Lower leg skin (tissue), 4 donors: ENCODE measurements around the gene ERICH4. TPM values are rescaled to one million over a fixed set of nuclear protein-coding genes. Genes with fewer than 3 reads are reported as not detected.
A peak's percentile ranks its signal among the peaks of the same experiment; 100 is the strongest.

Experiments
- DNase-seq, 2 donors: peaks; one replicate each; pipeline ENCODE4 v3.0.0-alpha.2; 2019; ENCODE audit warnings: low spot score in 2 of 2
- H3K4me3 ChIP-seq: fragments of 200-600 bp; sonication (generic); 2 replicates; pipeline ENCODE4 v1.5.1; 2017; ENCODE audit warnings: mild to moderate bottlenecking, low read depth; ENCODE audit not compliant: poor library complexity, severe bottlenecking
- POLR2A ChIP-seq, 2 donors: fragments of 450-650 bp; IDR thresholded peaks; one replicate each; pipeline ENCODE4 v1.6.1; 2016 to 2017; ENCODE audit warnings: antibody characterized with exemption in 2 of 2, mild to moderate bottlenecking in 1 of 2, moderate library complexity in 1 of 2
- WGBS, 2 donors: methylation state at CpG; one replicate each; pipeline ENCODE4 v1.1.5; 2018; 5-methylcytosine and 5-hydroxymethylcytosine counted together
- intact Hi-C: fragments of 100-400 bp; cut with DNase I; formaldehyde crosslinking; loops from one replicate; pipeline ENCODE4 v1.15.0; 2023; ENCODE audit warnings: low total_unique reads
- total RNA-seq, 4 donors: library from RNA; depleted of rRNA; stranded (reverse); fragments of >200 nt; gene quantifications; one replicate each; pipeline ENCODE4 v1.1.0, GENCODE V29; 2016
- TF ChIP-seq, protein P1 (sequence below), 3 donors: fragments of 450-650 bp; IDR thresholded peaks; one replicate each; pipeline ENCODE4 v1.5.1; 2016; ENCODE audit warnings: antibody characterized with exemption in 3 of 3, mild to moderate bottlenecking in 3 of 3, moderate library complexity in 2 of 3

The ERICH4 gene
- total RNA-seq, 4 donors from 2014 or later = not detected

DNA sequence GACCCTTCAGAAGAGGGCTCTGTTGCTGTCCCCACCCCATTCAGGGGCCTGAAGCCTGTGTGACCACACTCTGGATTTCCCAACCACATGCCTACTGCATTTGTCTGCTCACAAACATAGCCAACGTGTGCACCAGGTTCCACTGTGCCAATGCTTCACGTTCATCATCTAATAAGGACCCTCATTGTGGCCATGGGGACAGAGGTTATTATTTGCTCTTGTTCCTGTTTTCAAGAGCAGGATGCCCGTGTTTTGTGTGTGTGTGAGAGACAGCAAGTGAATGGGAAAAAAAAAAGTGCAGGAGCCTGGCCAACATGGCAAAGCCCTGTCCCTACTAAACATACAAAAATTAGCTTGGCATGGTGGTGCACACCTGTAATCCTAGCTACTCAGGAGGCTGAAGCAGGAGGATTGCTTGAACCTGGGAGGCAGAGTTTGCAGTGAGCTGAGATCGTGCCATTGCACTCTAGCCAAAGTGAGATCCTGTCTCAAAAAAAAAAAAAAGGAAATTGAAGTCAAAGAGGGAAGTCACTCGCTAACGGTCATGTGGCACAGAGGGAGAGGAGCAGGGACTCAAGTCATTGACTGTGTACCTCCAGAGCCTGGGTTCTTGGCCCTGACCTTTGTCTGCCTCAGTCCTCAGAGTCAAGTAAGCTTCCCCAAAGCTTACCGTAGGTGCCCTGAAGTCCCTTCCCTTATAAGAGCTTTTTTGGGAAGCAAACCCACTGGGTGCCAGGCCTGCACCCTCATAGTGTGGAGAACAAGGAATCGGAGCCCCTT, 22.7 kb upstream of the ERICH4 start:
- WGBS, 2 donors = 78% methylated on average over 8 of the region's 8 CpGs
- H3K4me3 ChIP-seq = no peak overlapping the region
- intact Hi-C loops = no loop called here
- no peak for TF ChIP-seq POLR2A (IDR thresholded peaks at IDR 0.05)
- TF ChIP-seq, protein P1, sequence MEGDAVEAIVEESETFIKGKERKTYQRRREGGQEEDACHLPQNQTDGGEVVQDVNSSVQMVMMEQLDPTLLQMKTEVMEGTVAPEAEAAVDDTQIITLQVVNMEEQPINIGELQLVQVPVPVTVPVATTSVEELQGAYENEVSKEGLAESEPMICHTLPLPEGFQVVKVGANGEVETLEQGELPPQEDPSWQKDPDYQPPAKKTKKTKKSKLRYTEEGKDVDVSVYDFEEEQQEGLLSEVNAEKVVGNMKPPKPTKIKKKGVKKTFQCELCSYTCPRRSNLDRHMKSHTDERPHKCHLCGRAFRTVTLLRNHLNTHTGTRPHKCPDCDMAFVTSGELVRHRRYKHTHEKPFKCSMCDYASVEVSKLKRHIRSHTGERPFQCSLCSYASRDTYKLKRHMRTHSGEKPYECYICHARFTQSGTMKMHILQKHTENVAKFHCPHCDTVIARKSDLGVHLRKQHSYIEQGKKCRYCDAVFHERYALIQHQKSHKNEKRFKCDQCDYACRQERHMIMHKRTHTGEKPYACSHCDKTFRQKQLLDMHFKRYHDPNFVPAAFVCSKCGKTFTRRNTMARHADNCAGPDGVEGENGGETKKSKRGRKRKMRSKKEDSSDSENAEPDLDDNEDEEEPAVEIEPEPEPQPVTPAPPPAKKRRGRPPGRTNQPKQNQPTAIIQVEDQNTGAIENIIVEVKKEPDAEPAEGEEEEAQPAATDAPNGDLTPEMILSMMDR (IDR thresholded peaks at IDR 0.05) = no peak
- DNase-seq = peak in 1 of 2 donors; percentile 47

DNA sequence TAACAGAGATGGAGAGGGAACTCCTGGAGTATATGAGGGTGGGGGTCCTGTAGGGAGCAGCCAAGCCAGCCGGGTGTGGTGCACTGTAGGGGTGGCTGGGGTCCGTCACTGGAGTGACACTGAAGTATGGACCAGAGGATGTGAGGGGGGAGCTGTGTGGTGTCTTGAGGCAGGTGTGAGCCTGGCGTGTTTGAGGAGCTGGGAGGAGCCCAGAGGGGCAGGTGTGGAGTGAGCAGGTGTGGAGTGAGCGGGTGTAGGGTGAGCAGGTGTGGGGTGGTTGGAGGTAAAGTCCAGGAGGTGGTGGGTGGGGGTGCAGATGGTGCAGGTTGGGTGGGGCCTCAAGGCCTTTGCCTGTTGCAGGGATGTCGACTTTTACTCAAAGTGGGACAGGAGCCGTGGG, 21.6 kb upstream of the ERICH4 start:
- 78 to 83% methylated on average over 6 of the region's 6 CpGs for WGBS, 2 donors

DNA sequence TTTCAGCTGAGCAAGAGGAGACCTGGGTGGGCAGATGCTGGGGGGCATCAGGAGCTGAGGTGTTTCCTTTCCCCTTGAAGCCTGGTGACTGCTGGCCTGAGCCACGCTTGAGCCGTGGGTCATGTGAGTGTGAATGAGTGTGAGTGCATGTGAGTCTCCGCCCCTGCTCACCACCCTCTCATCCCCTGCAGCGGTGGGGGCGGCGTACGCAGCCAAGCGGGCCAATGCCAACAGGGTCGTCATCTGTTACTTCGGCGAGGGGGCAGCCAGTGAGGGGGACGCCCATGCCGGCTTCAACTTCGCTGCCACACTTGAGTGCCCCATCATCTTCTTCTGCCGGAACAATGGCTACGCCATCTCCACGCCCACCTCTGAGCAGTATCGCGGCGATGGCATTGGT, 21.0 kb upstream of the ERICH4 start:
- WGBS, 2 donors = 91 to 93% methylated on average over 20 of the region's 20 CpGs
- no peak for TF ChIP-seq POLR2A (IDR thresholded peaks at IDR 0.05)
- TF ChIP-seq, protein P1 (IDR thresholded peaks at IDR 0.05) = no peak
- intact Hi-C loops = no loop called here
- H3K4me3 ChIP-seq = no peak overlapping the region
- DNase-seq = no peak

More for the DNA sequence above, 21.6 kb upstream of the ERICH4 start:
- intact Hi-C loops = no loop called here
- no peak for TF ChIP-seq POLR2A (IDR thresholded peaks at IDR 0.05)
- TF ChIP-seq, protein P1 (IDR thresholded peaks at IDR 0.05) = no peak
- no peak for DNase-seq
- H3K4me3 ChIP-seq = no peak overlapping the region

DNA sequence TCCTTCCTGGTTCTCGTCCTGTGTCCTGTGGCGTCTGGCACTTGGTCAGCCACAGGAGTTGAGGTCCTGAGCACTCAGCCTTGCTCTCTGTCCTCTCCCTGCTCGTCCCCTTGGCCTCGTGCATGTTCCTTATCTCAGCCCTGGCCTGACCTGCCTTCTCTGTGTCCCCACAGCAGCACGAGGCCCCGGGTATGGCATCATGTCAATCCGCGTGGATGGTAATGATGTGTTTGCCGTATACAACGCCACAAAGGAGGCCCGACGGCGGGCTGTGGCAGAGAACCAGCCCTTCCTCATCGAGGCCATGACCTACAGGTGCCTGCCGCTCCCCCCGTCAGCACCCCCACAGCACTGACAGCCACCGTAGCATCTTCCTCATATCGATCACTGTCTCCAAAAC, 20.5 kb upstream of the ERICH4 start:
- no peak for TF ChIP-seq POLR2A (IDR thresholded peaks at IDR 0.05)
- TF ChIP-seq, protein P1 (IDR thresholded peaks at IDR 0.05) = no peak
- H3K4me3 ChIP-seq = no peak overlapping the region
- no peak for DNase-seq
- intact Hi-C loops = no loop called here
- WGBS, 2 donors = 84 to 89% methylated on average over 18 of the region's 18 CpGs

DNA sequence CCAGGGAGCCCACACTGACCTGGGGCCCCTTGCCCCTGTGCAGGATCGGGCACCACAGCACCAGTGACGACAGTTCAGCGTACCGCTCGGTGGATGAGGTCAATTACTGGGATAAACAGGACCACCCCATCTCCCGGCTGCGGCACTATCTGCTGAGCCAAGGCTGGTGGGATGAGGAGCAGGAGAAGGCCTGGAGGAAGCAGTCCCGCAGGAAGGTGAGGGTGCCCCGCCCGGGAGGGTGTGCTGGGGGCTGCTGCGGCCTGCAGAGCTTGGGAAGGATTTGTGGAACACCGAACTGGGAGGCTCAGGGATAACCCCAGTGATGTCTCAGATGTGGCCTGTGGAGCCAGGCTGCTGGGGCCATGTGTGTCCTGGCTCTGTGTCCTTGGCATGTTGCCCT, 20.0 kb upstream of the ERICH4 start:
- intact Hi-C loops = no loop called here
- 94 to 95% methylated on average over 12 of the region's 12 CpGs for WGBS, 2 donors
- no peak overlapping the region for H3K4me3 ChIP-seq
- no peak for DNase-seq
- TF ChIP-seq POLR2A (IDR thresholded peaks at IDR 0.05) = no peak

DNA sequence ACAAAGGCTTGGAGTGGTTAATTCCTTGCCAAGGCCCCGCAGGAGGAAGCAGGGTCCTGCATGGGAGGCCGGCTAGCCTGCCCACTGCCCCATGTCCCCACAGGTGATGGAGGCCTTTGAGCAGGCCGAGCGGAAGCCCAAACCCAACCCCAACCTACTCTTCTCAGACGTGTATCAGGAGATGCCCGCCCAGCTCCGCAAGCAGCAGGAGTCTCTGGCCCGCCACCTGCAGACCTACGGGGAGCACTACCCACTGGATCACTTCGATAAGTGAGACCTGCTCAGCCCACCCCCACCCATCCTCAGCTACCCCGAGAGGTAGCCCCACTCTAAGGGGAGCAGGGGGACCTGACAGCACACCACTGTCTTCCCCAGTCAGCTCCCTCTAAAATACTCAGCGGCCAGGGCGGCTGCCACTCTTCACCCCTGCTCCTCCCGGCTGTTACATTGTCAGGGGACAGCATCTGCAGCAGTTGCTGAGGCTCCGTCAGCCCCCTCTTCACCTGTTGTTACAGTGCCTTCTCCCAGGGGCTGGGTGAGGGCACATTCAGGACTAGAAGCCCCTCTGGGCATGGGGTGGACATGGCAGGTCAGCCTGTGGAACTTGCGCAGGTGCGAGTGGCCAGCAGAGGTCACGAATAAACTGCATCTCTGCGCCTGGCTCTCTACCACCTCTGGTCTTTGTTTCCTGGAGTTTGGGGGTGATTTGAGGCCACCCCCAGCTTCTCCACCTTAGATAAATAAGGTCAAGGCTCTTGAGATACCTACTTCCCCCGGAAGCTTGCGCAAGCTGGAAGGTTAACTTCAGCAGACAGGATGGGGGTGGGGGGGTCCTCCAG, 18.4 kb upstream of the ERICH4 start:
- 85 to 86% methylated on average over 21 of the region's 21 CpGs for WGBS, 2 donors
- no peak overlapping the region for H3K4me3 ChIP-seq
- intact Hi-C loops = no loop called here
- no peak for DNase-seq
- TF ChIP-seq, protein P1 (IDR thresholded peaks at IDR 0.05) = no peak
- no peak for TF ChIP-seq POLR2A (IDR thresholded peaks at IDR 0.05)
